ENCODE data around the gene IFI27. TPM values are rescaled to one million over a fixed set of nuclear protein-coding genes. Genes with fewer than 3 reads are reported as not detected.

Gene IFI27
- total RNA-seq, 2 donors from 2014 or later, result 88.4 to 529 TPM

DNA sequence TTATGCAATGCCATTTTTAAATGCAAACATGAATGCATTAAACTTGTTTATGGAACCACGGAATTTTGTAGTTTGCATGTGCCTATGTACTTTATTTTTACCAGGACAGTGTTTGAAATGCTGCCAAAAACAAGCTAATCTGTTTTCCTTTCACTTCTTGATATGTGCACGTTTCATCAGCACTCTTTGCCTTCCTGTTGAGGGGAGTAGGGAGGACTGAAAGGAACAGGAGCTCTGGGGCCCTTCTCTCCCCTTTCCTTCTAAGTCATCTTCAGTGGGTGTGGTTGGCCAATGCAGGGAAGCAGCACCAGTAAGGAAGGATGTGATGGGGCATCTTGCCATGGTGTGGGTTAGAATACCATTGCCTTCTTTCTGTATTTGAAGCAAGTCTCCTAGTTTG lies 51.4 kb downstream of the IFI27 start:
- intact Hi-C loops (cut with DNase I), result no loop called here
- Histone ChIP-seq H3K27me3 (replicated peaks; ENCODE audit: insufficient read depth) (no peaks in the 10 kb centered on the region), H3K4me3 (no peak overlapping the region), H3K4me1 (replicated peaks) (peaks cover 2% of the 10 kb centered on the region), H3K36me3 (no peaks in the 10 kb centered on the region), H3K9me3 (no peaks in the 10 kb centered on the region), H3K27ac (no peak overlapping the region)
- WGBS, result 1% methylated on average over 2 of the region's 2 CpGs
- no peak for DNase-seq (ENCODE audit: low spot score)
- no peak for TF ChIP-seq POLR2A (IDR thresholded peaks at IDR 0.05)
- peak; percentile 47 for TF ChIP-seq POLR2AphosphoS5 (IDR thresholded peaks at IDR 0.05)

DNA sequence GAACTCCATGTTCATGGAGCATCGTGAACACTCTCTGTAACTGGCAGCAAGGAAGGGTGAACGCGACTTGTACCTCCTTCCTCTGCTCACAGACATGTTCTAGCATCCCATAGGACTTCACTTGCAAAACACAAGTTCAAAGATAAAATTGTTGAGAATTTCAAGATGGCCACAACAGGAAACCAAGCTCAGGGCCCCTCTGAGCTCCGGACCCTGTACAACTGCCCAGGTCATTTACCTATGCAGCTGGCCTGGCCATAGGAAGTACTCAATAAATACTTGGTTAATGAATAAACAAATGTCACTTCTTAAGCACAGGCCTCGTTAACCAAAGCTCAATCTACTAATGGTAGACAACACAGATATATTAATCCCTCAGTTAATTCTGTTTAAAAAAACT lies 51.9 kb downstream of the IFI27 start:
- Histone ChIP-seq H3K27me3 (replicated peaks; ENCODE audit: insufficient read depth) (no peaks in the 10 kb centered on the region), H3K4me3 (no peak overlapping the region), H3K4me1 (replicated peaks) (peaks cover 2% of the 10 kb centered on the region), H3K27ac (no peak overlapping the region), H3K36me3 (no peaks in the 10 kb centered on the region), H3K9me3 (no peaks in the 10 kb centered on the region)
- DNase-seq (ENCODE audit: low spot score), result no peak
- intact Hi-C loops (cut with DNase I), result no loop called here
- WGBS, result 93% methylated on average over 5 of the region's 5 CpGs
- no peak for TF ChIP-seq POLR2AphosphoS5 (IDR thresholded peaks at IDR 0.05)
- no peak for TF ChIP-seq POLR2A (IDR thresholded peaks at IDR 0.05)
- TF ChIP-seq, protein P1, sequence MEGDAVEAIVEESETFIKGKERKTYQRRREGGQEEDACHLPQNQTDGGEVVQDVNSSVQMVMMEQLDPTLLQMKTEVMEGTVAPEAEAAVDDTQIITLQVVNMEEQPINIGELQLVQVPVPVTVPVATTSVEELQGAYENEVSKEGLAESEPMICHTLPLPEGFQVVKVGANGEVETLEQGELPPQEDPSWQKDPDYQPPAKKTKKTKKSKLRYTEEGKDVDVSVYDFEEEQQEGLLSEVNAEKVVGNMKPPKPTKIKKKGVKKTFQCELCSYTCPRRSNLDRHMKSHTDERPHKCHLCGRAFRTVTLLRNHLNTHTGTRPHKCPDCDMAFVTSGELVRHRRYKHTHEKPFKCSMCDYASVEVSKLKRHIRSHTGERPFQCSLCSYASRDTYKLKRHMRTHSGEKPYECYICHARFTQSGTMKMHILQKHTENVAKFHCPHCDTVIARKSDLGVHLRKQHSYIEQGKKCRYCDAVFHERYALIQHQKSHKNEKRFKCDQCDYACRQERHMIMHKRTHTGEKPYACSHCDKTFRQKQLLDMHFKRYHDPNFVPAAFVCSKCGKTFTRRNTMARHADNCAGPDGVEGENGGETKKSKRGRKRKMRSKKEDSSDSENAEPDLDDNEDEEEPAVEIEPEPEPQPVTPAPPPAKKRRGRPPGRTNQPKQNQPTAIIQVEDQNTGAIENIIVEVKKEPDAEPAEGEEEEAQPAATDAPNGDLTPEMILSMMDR (IDR thresholded peaks at IDR 0.05), result no peak

DNA sequence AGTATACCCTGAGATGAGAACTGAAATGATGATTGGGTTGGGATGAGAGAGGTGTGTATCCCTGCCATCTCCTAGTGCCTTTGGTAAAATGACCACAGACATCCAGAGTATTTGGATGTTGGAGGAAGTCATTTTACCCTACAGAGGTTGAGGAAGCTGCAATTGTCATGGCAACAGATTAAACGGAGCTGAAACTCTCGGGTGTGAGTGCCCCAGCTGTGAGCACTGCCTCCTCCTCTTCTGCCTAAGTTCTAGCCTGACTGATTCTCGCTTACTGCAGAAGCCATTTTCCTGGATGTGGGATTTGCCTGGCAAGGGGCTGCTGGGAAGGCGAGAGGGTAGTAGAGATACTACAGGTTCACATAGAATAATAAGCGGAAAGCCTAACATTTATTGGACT lies 53.3 kb downstream of the IFI27 start:
- Histone ChIP-seq H3K4me1 (replicated peaks) (peaks cover 2% of the 10 kb centered on the region), H3K4me3 (no peak overlapping the region), H3K36me3 (no peaks in the 10 kb centered on the region), H3K27ac (no peak overlapping the region), H3K9me3 (no peaks in the 10 kb centered on the region), H3K27me3 (replicated peaks; ENCODE audit: insufficient read depth) (no peaks in the 10 kb centered on the region)
- TF ChIP-seq POLR2A (IDR thresholded peaks at IDR 0.05), result no peak
- no peak for TF ChIP-seq POLR2AphosphoS5 (IDR thresholded peaks at IDR 0.05)
- TF ChIP-seq, protein P1 (IDR thresholded peaks at IDR 0.05), result no peak
- no peak for DNase-seq (ENCODE audit: low spot score)
- intact Hi-C loops (cut with DNase I), result no loop called here
- WGBS, result 83% methylated on average over 5 of the region's 5 CpGs

DNA sequence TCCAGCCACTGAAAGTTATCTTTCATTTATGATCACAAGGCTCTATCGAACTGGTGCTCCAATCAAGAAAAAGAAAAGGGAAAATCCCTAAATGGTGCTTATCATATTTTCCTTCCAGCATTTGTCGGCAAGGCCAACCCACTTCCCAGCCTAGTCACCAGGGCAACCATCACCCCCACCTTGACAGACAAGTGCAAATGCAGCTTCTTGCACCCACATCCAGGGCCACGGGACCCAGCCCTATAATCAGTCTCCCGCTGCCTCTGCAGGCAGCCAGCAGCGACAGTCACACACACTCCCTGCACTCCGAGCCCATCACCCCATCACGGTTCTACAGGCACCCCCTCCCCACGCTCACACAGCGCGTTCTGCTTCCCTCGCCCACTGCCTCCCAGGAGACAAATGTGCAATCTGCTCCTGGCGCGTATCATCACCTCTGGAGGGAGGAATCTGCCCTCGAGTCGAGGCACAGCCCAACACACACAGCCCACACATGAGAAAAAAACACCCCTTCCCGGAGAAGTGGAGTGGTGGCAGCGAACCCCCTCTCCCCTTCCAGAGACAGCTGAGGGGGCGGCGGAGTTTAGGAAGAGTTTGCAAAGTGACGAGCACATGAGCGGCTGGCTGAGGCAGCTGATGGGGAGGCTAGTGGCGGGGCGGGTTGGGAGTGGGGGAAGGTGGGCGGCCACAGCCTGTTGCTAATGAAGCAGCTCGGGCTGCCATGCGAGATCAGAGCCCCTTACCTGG lies 54.3 kb downstream of the IFI27 start:
- no peak overlapping the region for H3K27ac ChIP-seq
- no peak overlapping the region for H3K4me3 ChIP-seq
- WGBS, result 21% methylated on average over 26 of the region's 26 CpGs
- intact Hi-C loops (cut with DNase I), result no loop called here
- H3K27me3 ChIP-seq (replicated peaks; ENCODE audit: insufficient read depth), result no peaks in the 10 kb centered on the region
- H3K4me1 ChIP-seq (replicated peaks), result peaks cover 2% of the 10 kb centered on the region
- no peaks in the 10 kb centered on the region for H3K9me3 ChIP-seq
- TF ChIP-seq POLR2AphosphoS5 (IDR thresholded peaks at IDR 0.05), result no peak
- TF ChIP-seq POLR2A (IDR thresholded peaks at IDR 0.05), result no peak
- TF ChIP-seq, protein P1 (IDR thresholded peaks at IDR 0.05), result no peak
- H3K36me3 ChIP-seq, result no peaks in the 10 kb centered on the region
- DNase-seq (ENCODE audit: low spot score), result no peak

DNA sequence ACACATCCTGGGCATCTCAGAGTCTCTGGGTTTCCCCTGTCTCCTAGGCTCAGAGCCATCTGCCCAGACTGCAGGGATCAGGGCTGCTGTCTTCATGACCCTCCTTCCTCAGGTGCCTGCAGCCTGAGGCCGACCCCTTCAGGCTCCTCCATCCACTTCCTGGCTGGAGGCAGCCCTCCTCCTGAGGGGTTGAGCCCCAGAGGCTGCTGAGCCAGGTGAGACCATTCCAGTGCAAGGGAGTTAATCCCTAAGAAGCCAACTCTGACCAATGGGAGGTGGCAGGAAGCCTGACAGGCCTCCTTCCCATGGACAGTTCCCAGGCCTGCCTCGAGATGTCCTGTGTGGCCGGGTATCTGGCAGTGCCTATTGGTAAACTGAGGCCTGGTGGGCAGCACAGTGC lies 55.2 kb downstream of the IFI27 start:
- Histone ChIP-seq H3K4me1 (replicated peaks) (peaks cover 2% of the 10 kb centered on the region), H3K9me3 (no peaks in the 10 kb centered on the region), H3K27ac (no peak overlapping the region), H3K36me3 (no peaks in the 10 kb centered on the region), H3K4me3 (no peak overlapping the region), H3K27me3 (replicated peaks; ENCODE audit: insufficient read depth) (no peaks in the 10 kb centered on the region)
- 88% methylated on average over 3 of the region's 3 CpGs for WGBS
- no peak for DNase-seq (ENCODE audit: low spot score)
- TF ChIP-seq, protein P1 (IDR thresholded peaks at IDR 0.05), result no peak
- TF ChIP-seq POLR2AphosphoS5 (IDR thresholded peaks at IDR 0.05) (no peak), POLR2A (IDR thresholded peaks at IDR 0.05) (no peak)
- intact Hi-C loops (cut with DNase I), result no loop called here

Other genes with a start within 250 kb of the IFI27 start
- 1 to 10 TPM in 1 of 2 donors, not detected in 1; 3.1 TPM for gene FAM181A, start 183.4 kb upstream of the IFI27 start, total RNA-seq
- 10 to 100 TPM; 10.3 to 17.4 TPM for gene ASB2, start 134.2 kb upstream of the IFI27 start, total RNA-seq
- gene CCDC197, start 113.4 kb upstream of the IFI27 start, total RNA-seq, result not detected
- 1 to 10 TPM; 1.5 to 3.0 TPM for gene OTUB2, start 84.4 kb upstream of the IFI27 start, total RNA-seq
- 100 to 1,000 TPM; 136 to 393 TPM for gene DDX24, start 29.5 kb upstream of the IFI27 start, total RNA-seq
- 100 to 1,000 TPM in 1 of 2 donors, 10 to 100 TPM in 1; 11.1 to 138 TPM for gene IFI27L1, start 29.4 kb upstream of the IFI27 start, total RNA-seq
- gene IFI27L2, start 18.9 kb downstream of the IFI27 start, total RNA-seq, result 100 to 1,000 TPM in 1 of 2 donors, 10 to 100 TPM in 1; 23.3 to 118 TPM
- gene PPP4R4, start 63.6 kb downstream of the IFI27 start, total RNA-seq, result 1 to 10 TPM in 1 of 2 donors, under 1 TPM in 1; 0.32 to 9.5 TPM
- not detected for gene SERPINA10, start 182.5 kb downstream of the IFI27 start, total RNA-seq
- gene SERPINA6, start 212.6 kb downstream of the IFI27 start, total RNA-seq, result not detected

Data from prostate gland (tissue), 2 donors.